Measurements from ENCODE around the gene CYP26B1.
"Not testable (repeated sequence)": the region's sequence is repeated elsewhere in the genome, so short reads cannot be mapped to it uniquely, and the experiment has no call there.

Gene CYP26B1

DNA sequence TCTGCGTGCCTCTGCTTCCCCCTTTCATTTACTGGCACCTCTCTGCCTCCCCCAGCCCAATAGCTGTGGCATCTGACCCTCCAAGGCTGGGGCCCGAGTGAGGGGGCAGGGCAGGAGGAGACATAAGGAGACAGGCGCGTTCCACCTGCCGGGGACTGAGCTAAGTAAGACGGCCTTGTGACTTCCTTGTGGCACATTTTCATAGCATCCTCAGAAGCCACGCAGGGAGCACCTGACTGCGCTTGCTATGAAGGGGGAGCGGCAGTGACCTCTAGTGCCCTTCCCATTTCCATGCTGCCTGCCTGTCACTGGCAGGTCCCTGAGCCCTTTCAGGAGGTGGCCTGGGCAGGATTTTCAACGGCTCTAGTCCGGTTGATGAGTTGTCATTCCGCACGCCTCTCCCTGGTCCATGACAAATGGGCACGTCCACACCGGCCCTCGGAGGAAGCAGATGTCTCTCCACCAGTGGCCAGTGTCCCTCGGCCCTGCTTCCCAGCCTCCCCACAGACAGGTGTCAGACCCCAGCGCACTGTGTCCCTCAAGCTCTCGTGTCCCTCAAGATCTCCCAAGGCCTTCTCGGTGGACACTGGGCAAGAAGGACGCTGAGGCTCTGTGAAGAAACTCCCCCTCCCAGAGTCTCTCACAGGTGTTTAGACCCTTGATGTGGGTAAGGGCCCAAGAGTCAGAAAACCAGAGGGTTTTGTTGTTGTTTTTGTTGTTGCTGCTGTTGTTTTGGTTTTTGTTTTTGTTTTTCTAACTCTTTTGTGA is 42.7 kb downstream of the CYP26B1 start:
- DNase-seq: peak; percentile 8

DNA sequence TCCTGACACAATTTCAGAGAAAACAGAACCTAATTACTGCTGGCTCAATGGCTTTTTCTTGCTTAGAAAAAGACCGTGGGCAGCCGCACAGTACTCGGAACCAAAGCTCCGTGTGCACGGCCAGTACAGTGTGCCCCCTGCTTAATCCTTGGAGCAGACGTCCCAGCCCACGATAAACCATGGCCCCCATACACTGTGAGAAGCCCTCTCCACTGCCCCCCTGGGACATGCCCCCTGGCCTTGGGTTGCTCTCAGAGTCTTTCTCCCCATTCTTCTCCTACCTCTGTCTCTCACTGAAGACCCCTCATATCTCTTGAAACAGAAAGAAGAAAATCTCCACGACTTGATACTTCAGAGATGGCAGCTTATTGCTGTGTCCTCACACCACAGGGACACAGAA is 44.0 kb downstream of the CYP26B1 start:
- peak; percentile 5 for DNase-seq

DNA sequence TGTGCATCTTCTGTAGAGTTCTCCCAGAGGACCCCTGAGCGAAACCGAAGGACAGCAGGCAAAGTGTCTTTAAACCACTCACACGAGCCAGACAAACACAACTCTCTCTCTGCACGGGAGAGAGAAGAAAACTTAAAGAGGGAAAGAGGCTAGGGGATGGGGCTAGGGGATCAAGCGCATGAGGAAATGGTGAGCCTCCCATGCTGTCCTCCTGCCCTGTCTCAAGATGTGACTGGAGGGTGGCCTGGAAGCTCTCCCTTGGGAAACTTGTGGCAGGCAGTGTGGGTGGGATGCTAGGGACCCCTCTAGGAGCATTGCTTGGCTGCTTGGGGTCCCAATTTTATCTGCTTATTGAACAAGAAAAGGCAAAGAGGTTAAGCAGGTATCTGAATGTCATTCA is 44.5 kb downstream of the CYP26B1 start:
- peak; percentile 1 for DNase-seq

DNA sequence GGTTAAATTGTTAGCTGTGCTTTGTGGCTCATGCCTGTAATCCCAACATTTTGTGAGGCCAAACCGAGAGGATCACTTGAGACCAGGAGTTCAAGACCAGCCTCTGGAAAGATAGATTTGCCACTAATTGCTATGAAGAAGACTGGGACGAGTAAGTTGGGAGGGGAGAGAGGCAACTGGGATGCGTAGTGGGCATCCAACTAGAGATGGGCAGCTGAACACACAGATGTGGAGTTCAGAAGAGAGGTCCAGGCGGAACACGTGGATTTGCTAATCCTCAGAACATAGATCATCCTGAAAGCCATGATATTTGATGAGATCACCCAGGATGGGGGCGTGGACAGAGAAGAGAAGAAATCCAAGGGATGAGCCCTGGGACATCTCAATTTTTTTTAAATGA is 48.7 kb downstream of the CYP26B1 start:
- DNase-seq: no peak

- DNase-seq: no peak
These were observed 50.4 kb downstream of the CYP26B1 start for GRCh38 chr2:72097276-72097675.

GRCh38 chr2:72096181-72096580 is 51.5 kb downstream of the CYP26B1 start:
- no peak for DNase-seq

DNA sequence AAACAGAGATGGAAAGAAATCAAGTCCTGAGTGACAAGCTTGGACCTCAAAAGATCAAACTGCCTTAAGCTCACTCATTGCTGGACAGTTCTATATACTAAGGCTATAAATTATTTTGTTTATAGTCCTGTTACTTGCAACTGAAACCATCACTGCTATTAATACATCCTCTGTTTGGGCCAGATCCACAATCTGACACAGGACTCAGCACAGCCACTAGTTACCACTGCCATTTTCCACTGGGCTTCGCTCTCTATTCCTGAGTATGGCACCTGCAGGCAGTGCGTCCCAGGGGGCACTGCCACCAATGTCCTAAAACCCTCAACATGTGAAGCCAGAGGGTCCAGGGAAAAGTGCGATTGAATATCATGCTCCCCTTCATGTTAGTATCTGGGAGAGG is 52.3 kb downstream of the CYP26B1 start:
- DNase-seq: no peak

GRCh38 chr2:72094701-72095100 is 53.0 kb downstream of the CYP26B1 start:
- no peak for DNase-seq

DNA sequence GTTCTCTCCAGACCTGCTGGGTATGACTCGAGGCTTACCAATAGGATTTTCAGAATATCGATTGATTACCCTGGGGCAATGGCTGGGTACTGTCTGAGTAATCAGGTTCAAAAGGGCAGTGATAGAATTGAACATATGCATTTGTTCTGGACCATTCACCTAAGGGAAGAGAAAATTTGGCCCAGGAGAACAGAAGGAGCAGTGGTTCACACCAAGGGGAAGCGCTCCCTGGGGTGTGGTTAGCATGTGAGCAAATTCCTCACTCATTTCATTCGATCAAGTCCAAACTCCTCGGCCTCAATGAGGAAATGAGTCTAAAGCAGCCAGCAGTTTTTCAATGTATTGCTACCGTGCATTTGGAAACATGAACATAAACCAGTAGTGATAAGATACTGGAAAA is 55.6 kb downstream of the CYP26B1 start:
- DNase-seq: no peak

- DNase-seq: no peak
These were observed 56.7 kb downstream of the CYP26B1 start for GRCh38 chr2:72090781-72091482.

DNA sequence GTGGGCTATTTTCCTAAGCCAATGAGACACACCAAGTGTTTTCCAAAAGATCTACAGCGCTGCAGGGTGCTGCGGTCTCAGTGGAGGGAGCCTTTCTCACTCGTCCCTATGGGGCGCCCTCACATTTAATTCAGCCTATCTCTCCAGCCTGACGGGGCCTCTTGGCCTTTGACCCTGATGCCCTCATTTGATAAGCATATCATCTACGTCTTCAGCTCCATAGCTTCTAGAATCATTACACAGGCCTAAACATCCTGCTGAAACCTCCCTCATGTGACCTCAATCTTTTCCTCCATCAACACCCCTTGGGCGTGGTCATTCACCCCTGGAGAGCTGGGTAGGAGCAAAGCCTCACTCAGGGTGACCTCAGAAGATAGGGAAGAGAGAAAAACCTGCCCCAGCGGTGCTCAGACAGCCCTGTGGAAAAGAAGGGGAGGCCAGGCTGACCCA is 57.4 kb downstream of the CYP26B1 start:
- no peak for DNase-seq

- no peak for DNase-seq
These were observed 58.1 kb downstream of the CYP26B1 start for GRCh38 chr2:72089537-72089936.

- DNase-seq: no peak
These were observed 58.6 kb downstream of the CYP26B1 start for GRCh38 chr2:72089028-72089427.

DNA sequence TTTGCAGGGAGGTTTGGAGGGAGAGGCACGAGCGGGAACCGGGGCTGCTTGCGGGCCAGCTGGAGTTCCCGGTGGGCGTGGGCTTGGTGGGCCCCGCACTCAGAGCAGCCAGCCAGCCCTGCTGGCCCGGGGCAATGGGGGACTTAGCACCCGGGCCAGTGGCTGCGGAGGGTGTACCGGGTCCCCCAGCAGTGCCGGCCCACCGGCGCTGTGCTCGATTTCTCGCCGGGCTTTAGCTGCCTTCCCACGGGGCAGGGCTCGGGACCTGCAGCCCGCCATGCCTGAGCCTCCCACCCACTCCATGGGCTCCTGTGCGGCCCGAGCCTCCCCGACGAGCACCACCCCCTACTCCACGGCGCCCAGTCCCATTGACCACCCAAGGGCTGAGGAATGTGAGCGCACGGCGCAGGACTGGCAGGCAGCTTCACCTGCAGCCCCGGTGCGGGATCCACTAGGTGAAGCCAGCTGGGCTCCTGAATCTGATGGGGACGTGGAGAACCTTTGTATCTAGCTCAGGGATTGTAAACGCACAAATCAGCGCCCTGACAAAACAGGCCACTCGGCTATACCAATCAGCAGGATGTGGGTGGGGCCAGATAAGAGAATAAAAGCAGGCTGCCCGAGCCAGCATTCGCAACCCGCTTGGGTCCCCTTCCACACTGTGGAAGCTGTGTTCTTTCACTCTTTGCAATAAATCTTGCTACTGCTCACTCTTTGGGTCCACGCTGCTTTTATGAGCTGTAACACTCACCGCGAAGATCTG is 60.6 kb downstream of the CYP26B1 start:
- not testable (repeated sequence) for DNase-seq

GRCh38 chr2:72085513-72085912 is 62.1 kb downstream of the CYP26B1 start:
- DNase-seq: no peak

DNA sequence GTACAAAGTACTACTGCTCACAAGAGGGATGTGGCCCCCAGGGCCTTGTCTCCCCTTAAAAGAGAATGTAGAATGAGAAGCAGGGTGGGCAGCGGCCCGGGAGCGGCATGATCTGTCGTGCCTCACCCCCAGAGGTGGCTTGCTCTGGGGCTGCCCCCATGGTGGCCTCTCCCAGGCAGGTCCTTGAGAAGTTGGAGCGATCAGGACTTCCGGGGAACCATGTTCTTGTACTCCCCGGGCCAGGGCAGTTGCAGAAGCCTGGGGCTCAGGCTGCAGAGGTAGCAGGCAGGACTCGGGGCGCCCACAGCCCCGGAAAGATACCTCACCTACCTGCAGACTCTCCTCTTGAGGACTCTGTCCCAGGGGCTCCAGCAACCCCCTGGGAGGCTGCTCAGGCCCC is 62.6 kb downstream of the CYP26B1 start:
- no peak for DNase-seq

- DNase-seq: no peak
These were observed 63.1 kb downstream of the CYP26B1 start for GRCh38 chr2:72084584-72084976.

- DNase-seq: no peak
These were observed 63.7 kb downstream of the CYP26B1 start for GRCh38 chr2:72083751-72084583.

GRCh38 chr2:72082887-72083286 is 64.8 kb downstream of the CYP26B1 start:
- no peak for DNase-seq

GRCh38 chr2:72082021-72082601 is 65.6 kb downstream of the CYP26B1 start:
- DNase-seq: no peak

GRCh38 chr2:72081451-72081850 is 66.2 kb downstream of the CYP26B1 start:
- no peak for DNase-seq

Data from stimulated activated CD8-positive, alpha-beta memory T cell treated with anti-CD3 and anti-CD28 coated beads, Interleukin-4, amount 100 ng/mL, for 48 hours (primary cell).